ENCODE data around the gene POM121C.
"Not testable (repeated sequence)": the region's sequence is repeated elsewhere in the genome, so short reads cannot be mapped to it uniquely, and the experiment has no call there.

GRCh38 chr7:75485355-75485978, 632 bp downstream of the POM121C start:
- TF ChIP-seq, protein P1, sequence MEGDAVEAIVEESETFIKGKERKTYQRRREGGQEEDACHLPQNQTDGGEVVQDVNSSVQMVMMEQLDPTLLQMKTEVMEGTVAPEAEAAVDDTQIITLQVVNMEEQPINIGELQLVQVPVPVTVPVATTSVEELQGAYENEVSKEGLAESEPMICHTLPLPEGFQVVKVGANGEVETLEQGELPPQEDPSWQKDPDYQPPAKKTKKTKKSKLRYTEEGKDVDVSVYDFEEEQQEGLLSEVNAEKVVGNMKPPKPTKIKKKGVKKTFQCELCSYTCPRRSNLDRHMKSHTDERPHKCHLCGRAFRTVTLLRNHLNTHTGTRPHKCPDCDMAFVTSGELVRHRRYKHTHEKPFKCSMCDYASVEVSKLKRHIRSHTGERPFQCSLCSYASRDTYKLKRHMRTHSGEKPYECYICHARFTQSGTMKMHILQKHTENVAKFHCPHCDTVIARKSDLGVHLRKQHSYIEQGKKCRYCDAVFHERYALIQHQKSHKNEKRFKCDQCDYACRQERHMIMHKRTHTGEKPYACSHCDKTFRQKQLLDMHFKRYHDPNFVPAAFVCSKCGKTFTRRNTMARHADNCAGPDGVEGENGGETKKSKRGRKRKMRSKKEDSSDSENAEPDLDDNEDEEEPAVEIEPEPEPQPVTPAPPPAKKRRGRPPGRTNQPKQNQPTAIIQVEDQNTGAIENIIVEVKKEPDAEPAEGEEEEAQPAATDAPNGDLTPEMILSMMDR (IDR thresholded peaks at IDR 0.05): not testable (repeated sequence)
- TF ChIP-seq POLR2AphosphoS5, POLR2A (IDR thresholded peaks at IDR 0.05): not testable (repeated sequence)
